ENCODE results near the gene PHF24. TPM values are rescaled to one million over a fixed set of nuclear protein-coding genes. Genes with fewer than 3 reads are reported as not detected.

PHF24 gene
- total and polyA plus RNA-seq, 10 of the 15 experiments (the other 5 are each of a cell fraction or from before 2014, with no cell fraction given) = 0.02 to 0.04 TPM; not detected in 8

DNA sequence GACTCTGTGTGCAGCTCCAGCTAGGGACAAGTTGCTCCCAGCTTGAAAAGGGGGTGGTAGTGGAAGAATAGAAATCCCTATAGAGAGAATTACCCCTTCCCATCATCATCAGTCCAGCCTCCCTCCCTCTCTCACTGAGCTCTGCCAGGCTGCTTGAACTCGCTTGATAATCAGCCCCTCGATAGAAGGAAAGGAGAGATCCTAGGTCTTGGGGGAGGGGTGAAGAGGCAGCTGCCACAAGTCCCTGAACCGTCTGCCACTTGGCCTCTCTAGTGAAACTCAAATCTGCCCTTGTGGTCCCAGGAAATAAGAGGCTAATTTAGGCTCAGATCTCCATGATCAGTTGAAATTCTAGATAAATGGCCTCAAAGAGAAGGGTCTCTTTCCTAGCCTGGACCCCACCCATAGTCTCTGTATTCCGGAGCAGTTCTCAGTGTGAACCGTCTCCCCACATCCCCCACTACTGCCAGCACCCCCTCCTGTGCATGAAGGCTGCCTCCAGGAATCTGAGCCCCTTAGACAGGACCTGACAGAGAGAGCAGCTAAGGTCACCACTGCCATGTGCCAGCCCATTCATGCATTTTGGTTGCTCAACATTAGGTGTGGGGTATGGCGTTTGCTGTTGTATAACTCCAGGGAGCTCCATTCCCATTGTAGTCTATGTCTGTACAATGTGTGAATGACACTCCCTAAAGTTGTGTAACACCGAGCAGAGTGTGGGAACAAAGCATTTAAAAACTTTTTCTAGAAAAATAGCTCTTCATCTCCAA lies 37.0 kb downstream of the PHF24 start:
- ChIA-PET POLR2A (interaction anchor here (1.2 to 3.6 kb wide), 3 partner anchors 77 to 121 kb away, joined by 3 to 18 read pairs (median 3); partner anchors contain the start of genes ATOSB and VCP), RAD21 (ENCODE audit: unreplicated experiment) (interaction anchor here (1.0 to 2.7 kb wide), 6 partner anchors 10 to 119 kb away, joined by 3 to 14 read pairs (median 6); no protein-coding TSS in a partner anchor), CTCF (interaction anchor here (0.6 to 7.4 kb wide), 12 partner anchors 10 to 760 kb away, joined by 3 to 63 read pairs (median 4); partner anchors contain the start of gene PIGO), SMC1A (ENCODE audit: uncharacterized antibody, unreplicated experiment) (interaction anchor here (0.6 to 4.5 kb wide), 9 partner anchors 10 to 95 kb away, joined by 3 to 33 read pairs (median 4); partner anchors contain the start of gene FANCG)
- Histone ChIP-seq H3K4me3 (no peak overlapping the region), H3K36me3 (ENCODE audit: control insufficient read depth in 2 of 2, insufficient read depth in 2 of 2, low read length in 1 of 2) (0 out of 4 replicates have a peak, but pooled peaks cover 0 to 2% of the 10 kb centered on the region in 2 experiments), H3K27me3 (replicated peaks in 1 of 2; ENCODE audit: control insufficient read depth in 2 of 2, insufficient read depth in 2 of 2, low read length in 1 of 2) (no peaks in the 10 kb centered on the region), H3K79me2 (ENCODE audit: control insufficient read depth, insufficient read depth, low read length) (no peaks in the 10 kb centered on the region), H3K4me2 (ENCODE audit: control insufficient read depth, insufficient read depth) (no peak overlapping the region), H3K9ac (ENCODE audit: control insufficient read depth, insufficient read depth, low read length) (no peak overlapping the region), H2AFZ (ENCODE audit: control insufficient read depth, low read depth, low read length) (no peak overlapping the region), H3K27ac (ENCODE audit: control insufficient read depth, insufficient read depth) (no peak overlapping the region), H3K9me3 (replicated peaks; ENCODE audit: control insufficient read depth, insufficient read depth, low read length) (no peaks in the 10 kb centered on the region), H4K20me1 (ENCODE audit: control insufficient read depth, insufficient read depth) (no peaks in the 10 kb centered on the region), H3K4me1 (ENCODE audit: control insufficient read depth, insufficient read depth, low read length) (peaks cover 33% of the 10 kb centered on the region)
- intact Hi-C loops (cut with micrococcal nuclease; ENCODE audit: unreplicated experiment) = no loop called here
- no TSS peak for BruUV-seq (replicated peaks)
- no peak for FAIRE-seq
- TF ChIP-seq MYC (IDR thresholded peaks at IDR 0.05; ENCODE audit: insufficient read depth, insufficient read length, insufficient replicate concordance, low read length, severe bottlenecking) (no peak), SIN3A (IDR thresholded peaks at IDR 0.05; ENCODE audit: low read depth, low read length) (no peak), PML (IDR thresholded peaks at IDR 0.05; ENCODE audit: low read length) (no peak), TCF3 (IDR thresholded peaks at IDR 0.05; ENCODE audit: borderline replicate concordance, insufficient read depth, low read depth, low read length) (no peak), JUND (IDR thresholded peaks at IDR 0.05; ENCODE audit: low read depth, low read length) (no peak), SIX5 (IDR thresholded peaks at IDR 0.05; ENCODE audit: low read depth, low read length, severe bottlenecking) (no peak), BHLHE40 (IDR thresholded peaks at IDR 0.05; ENCODE audit: borderline replicate concordance in 1 of 2, low read depth in 2 of 2, low read length in 1 of 2) (no peak), SREBF1 (IDR thresholded peaks at IDR 0.05; ENCODE audit: low read length) (no peak), ESRRA (IDR thresholded peaks at IDR 0.05; ENCODE audit: low read length) (no peak), SP1 (IDR thresholded peaks at IDR 0.05; ENCODE audit: low read depth, low read length) (no peak), LARP7 (IDR thresholded peaks at IDR 0.05) (no peak)
- TF ChIP-seq, protein P1, sequence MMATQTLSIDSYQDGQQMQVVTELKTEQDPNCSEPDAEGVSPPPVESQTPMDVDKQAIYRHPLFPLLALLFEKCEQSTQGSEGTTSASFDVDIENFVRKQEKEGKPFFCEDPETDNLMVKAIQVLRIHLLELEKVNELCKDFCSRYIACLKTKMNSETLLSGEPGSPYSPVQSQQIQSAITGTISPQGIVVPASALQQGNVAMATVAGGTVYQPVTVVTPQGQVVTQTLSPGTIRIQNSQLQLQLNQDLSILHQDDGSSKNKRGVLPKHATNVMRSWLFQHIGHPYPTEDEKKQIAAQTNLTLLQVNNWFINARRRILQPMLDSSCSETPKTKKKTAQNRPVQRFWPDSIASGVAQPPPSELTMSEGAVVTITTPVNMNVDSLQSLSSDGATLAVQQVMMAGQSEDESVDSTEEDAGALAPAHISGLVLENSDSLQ (IDR thresholded peaks at IDR 0.05) = no peak
- TF ChIP-seq, protein P2, sequence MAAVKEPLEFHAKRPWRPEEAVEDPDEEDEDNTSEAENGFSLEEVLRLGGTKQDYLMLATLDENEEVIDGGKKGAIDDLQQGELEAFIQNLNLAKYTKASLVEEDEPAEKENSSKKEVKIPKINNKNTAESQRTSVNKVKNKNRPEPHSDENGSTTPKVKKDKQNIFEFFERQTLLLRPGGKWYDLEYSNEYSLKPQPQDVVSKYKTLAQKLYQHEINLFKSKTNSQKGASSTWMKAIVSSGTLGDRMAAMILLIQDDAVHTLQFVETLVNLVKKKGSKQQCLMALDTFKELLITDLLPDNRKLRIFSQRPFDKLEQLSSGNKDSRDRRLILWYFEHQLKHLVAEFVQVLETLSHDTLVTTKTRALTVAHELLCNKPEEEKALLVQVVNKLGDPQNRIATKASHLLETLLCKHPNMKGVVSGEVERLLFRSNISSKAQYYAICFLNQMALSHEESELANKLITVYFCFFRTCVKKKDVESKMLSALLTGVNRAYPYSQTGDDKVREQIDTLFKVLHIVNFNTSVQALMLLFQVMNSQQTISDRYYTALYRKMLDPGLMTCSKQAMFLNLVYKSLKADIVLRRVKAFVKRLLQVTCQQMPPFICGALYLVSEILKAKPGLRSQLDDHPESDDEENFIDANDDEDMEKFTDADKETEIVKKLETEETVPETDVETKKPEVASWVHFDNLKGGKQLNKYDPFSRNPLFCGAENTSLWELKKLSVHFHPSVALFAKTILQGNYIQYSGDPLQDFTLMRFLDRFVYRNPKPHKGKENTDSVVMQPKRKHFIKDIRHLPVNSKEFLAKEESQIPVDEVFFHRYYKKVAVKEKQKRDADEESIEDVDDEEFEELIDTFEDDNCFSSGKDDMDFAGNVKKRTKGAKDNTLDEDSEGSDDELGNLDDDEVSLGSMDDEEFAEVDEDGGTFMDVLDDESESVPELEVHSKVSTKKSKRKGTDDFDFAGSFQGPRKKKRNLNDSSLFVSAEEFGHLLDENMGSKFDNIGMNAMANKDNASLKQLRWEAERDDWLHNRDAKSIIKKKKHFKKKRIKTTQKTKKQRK (IDR thresholded peaks at IDR 0.05; ENCODE audit: low read depth, low read length) = no peak
- TF ChIP-seq, protein P3, sequence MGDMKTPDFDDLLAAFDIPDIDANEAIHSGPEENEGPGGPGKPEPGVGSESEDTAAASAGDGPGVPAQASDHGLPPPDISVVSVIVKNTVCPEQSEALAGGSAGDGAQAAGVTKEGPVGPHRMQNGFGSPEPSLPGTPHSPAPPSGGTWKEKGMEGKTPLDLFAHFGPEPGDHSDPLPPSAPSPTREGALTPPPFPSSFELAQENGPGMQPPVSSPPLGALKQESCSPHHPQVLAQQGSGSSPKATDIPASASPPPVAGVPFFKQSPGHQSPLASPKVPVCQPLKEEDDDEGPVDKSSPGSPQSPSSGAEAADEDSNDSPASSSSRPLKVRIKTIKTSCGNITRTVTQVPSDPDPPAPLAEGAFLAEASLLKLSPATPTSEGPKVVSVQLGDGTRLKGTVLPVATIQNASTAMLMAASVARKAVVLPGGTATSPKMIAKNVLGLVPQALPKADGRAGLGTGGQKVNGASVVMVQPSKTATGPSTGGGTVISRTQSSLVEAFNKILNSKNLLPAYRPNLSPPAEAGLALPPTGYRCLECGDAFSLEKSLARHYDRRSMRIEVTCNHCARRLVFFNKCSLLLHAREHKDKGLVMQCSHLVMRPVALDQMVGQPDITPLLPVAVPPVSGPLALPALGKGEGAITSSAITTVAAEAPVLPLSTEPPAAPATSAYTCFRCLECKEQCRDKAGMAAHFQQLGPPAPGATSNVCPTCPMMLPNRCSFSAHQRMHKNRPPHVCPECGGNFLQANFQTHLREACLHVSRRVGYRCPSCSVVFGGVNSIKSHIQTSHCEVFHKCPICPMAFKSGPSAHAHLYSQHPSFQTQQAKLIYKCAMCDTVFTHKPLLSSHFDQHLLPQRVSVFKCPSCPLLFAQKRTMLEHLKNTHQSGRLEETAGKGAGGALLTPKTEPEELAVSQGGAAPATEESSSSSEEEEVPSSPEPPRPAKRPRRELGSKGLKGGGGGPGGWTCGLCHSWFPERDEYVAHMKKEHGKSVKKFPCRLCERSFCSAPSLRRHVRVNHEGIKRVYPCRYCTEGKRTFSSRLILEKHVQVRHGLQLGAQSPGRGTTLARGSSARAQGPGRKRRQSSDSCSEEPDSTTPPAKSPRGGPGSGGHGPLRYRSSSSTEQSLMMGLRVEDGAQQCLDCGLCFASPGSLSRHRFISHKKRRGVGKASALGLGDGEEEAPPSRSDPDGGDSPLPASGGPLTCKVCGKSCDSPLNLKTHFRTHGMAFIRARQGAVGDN (IDR thresholded peaks at IDR 0.05) = no peak
- ATAC-seq = no peak
- WGBS (ENCODE audit: insufficient coverage, insufficient replicate concordance, low lambda C conversion rate, missing lambda C conversion rate) = 81% methylated on average over 7 of the region's 7 CpGs
- DNase-seq (ENCODE audit: low read depth, low spot score) = no peak
- in situ Hi-C loops (cut with MboI) = no loop called here
